Upper lobe of right lung (tissue), 1 donor: ENCODE measurements around the gene ZMYND15. TPM values are rescaled to one million over a fixed set of nuclear protein-coding genes. Genes with fewer than 3 reads are reported as not detected.

Experiments
- ATAC-seq: fragments of 200-7000 bp; cut with Tn5 transposase; one replicate; pipeline ENCODE4 v1.9.1; 2020; ENCODE audit warnings: mild to moderate bottlenecking, moderate library complexity
- DNase-seq: peaks from one replicate; pipeline ENCODE4 v3.0.0-alpha.2; 2020
- H3K27ac ChIP-seq: fragments of 200-600 bp; one replicate; pipeline ENCODE4 v1.8.0; 2022
- H3K27me3 ChIP-seq: fragments of 200-600 bp; one replicate; pipeline ENCODE4 v1.8.0; 2022; ENCODE audit warnings: mild to moderate bottlenecking
- H3K36me3 ChIP-seq: fragments of 200-600 bp; one replicate; pipeline ENCODE4 v1.8.0; 2022
- H3K4me1 ChIP-seq: fragments of 200-600 bp; one replicate; pipeline ENCODE4 v1.8.0; 2022
- H3K4me3 ChIP-seq: fragments of 200-600 bp; one replicate; pipeline ENCODE4 v1.8.0; 2022; ENCODE audit warnings: mild to moderate bottlenecking
- H3K9me3 ChIP-seq: fragments of 200-600 bp; one replicate; pipeline ENCODE4 v1.8.0; 2022
- CTCF ChIP-seq: fragments of 200-600 bp; IDR thresholded peaks from one replicate; pipeline ENCODE4 v1.8.0; 2022; ENCODE audit warnings: antibody characterized with exemption
- intact Hi-C: fragments of 100-400 bp; cut with DNase I; formaldehyde crosslinking; loops from one replicate; pipeline ENCODE4 v1.11.0; 2022
- total RNA-seq: library from RNA; stranded (reverse); fragmentation: NEBNext Ultra II Directional; extraction: Animal tissue kit (Norgen Biotek cat#: 25700); gene quantifications from one replicate; pipeline ENCODE4 v1.2.1, GENCODE V29; 2021
- donor health status: DM: no; HTN: yes; CAD: no; lungs with severe emphysema.

Gene ZMYND15
- total RNA-seq, 1 donor from 2014 or later = 9.6 TPM

GRCh38 chr17:4718276-4718675 is 21.4 kb upstream of the ZMYND15 start:
- H3K27ac ChIP-seq = no peak overlapping the region
- intact Hi-C loops = loop anchor here (10.0 kb wide), 1 partner anchor 167 kb away; no protein-coding TSS in a partner anchor
- peaks cover 3% of the 10 kb centered on the region for H3K4me1 ChIP-seq
- DNase-seq (no peak), ATAC-seq (no peak)
- no peaks in the 10 kb centered on the region for H3K27me3 ChIP-seq
- no peaks in the 10 kb centered on the region for H3K9me3 ChIP-seq
- no peak for TF ChIP-seq CTCF
- peaks cover 42% of the 10 kb centered on the region for H3K36me3 ChIP-seq
- H3K4me3 ChIP-seq = no peak overlapping the region

DNA sequence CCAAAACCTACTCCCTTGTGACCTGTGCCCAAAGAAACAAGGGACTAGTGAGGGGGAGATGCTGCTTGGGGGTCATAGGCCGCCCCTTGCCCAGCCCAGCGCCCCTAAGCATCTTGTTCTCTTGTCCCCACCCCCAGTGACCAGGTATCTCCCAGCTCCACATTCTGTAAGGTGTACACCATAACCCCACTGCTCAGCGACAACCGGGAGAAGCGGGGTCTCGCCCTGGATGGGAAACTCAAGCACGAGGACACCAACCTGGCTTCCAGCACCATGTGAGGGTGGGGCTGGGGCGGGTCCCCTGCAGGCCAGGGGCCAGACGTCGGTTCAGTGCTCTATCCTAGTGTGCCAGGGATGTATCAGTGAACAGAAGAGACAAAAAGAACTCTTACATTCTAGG is 20.5 kb upstream of the ZMYND15 start:
- no peak for TF ChIP-seq CTCF
- no peak for DNase-seq
- peaks cover 42% of the 10 kb centered on the region for H3K36me3 ChIP-seq
- intact Hi-C loops = loop anchor here (10.0 kb wide), 1 partner anchor 166 kb away; no protein-coding TSS in a partner anchor
- H3K9me3 ChIP-seq = no peaks in the 10 kb centered on the region
- no peaks in the 10 kb centered on the region for H3K4me1 ChIP-seq
- H3K27me3 ChIP-seq = no peaks in the 10 kb centered on the region
- H3K27ac ChIP-seq = no peak overlapping the region
- no peak for ATAC-seq
- H3K4me3 ChIP-seq = no peak overlapping the region

DNA sequence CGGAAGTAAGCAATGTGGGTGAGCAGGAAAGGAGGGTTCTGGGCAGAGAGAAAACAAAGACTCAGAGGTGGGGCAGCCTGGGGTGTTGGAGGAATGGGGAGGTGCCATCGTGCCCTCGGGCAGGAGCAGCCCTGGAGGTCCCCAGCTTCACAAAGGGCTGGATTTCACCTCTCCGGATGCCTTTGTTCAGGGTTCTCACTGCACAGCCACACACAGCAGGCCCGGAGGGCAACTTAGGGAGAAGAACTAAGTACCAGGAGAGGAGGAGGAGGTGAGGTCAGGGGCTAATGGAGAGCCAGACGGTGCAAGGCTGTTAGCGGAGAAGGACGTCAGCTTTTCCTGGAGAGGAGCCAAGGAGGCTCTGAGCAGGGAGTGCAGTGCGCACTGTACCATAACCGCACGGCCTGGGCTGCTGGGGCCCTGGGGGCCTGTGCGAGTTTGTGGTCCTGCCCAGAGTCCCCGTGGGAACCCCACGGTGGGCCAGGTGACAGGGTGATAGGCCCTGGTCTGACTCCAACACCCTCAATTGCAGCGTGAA is 19.9 kb upstream of the ZMYND15 start:
- no peaks in the 10 kb centered on the region for H3K4me1 ChIP-seq
- DNase-seq (no peak), ATAC-seq (peak; percentile 7)
- peaks cover 42% of the 10 kb centered on the region for H3K36me3 ChIP-seq
- no peaks in the 10 kb centered on the region for H3K9me3 ChIP-seq
- intact Hi-C loops = loop anchor here (10.0 kb wide), 1 partner anchor 165 kb away; no protein-coding TSS in a partner anchor
- no peaks in the 10 kb centered on the region for H3K27me3 ChIP-seq
- TF ChIP-seq CTCF = no peak
- no peak overlapping the region for H3K27ac ChIP-seq
- no peak overlapping the region for H3K4me3 ChIP-seq

DNA sequence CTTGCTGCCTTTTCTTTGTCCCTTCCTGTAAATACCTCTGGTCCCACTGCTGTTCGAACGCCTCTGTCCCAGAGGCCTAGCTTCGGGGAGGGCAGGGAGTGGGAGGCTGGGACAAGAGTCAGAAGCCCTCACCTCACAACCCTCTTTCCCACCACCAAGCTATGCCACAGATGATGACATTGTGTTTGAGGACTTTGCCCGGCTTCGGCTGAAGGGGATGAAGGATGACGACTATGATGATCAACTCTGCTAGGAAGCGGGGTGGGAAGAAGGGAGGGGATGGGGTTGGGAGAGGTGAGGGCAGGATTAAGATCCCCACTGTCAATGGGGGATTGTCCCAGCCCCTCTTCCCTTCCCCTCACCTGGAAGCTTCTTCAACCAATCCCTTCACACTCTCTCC is 18.8 kb upstream of the ZMYND15 start:
- Histone ChIP-seq H3K27ac (no peak overlapping the region), H3K4me3 (no peak overlapping the region), H3K9me3 (no peaks in the 10 kb centered on the region), H3K27me3 (no peaks in the 10 kb centered on the region), H3K36me3 (peaks cover 40% of the 10 kb centered on the region), H3K4me1 (no peaks in the 10 kb centered on the region)
- TF ChIP-seq CTCF = no peak
- intact Hi-C loops = no loop called here
- DNase-seq (no peak), ATAC-seq (no peak)

DNA sequence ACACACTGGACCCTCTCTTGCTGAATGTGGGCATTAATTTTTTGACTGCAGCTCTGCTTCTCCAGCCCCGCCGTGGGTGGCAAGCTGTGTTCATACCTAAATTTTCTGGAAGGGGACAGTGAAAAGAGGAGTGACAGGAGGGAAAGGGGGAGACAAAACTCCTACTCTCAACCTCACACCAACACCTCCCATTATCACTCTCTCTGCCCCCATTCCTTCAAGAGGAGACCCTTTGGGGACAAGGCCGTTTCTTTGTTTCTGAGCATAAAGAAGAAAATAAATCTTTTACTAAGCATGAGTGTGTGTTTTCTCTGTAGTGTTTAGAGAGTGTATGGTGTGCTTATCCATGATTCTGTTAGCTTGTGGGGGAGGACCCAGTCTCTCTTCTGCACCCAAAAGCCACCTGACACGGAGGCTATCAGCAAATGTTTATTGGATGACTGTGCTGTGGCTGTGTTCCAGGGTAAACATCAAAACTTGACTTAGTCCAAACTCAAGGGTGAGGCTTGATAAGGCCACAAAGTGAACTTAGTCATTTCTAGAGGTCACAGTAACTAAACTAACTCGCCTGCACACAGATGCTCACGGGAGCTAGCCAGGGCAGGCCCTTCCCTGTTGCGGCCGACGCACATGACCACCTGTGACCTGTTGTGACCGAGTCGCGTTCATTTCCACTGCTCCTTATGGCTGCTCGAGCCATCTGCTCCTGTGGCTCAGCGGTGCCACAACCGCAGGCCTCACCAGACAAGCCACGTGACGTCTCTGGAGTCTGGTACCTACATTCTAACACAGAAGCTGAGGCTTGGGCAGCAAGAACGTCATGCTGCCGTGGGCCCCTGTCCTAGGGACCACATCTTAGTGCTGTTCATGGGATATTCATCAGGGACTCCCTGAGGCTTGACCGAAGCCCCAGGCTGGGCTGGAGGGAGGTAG is 18.2 kb upstream of the ZMYND15 start:
- DNase-seq = peak; percentile 83
- no peak for TF ChIP-seq CTCF
- ATAC-seq = peak; percentile 87
- intact Hi-C loops = no loop called here
- H3K27ac ChIP-seq = peak overlapping the region; percentile 7
- no peak overlapping the region for H3K4me3 ChIP-seq
- H3K36me3 ChIP-seq = peaks cover 33% of the 10 kb centered on the region
- H3K27me3 ChIP-seq = no peaks in the 10 kb centered on the region
- H3K4me1 ChIP-seq = no peaks in the 10 kb centered on the region
- H3K9me3 ChIP-seq = no peaks in the 10 kb centered on the region
